OCI-LY7 (cell line): ENCODE measurements around the gene GLRA3.
"Not testable (repeated sequence)": the region's sequence is repeated elsewhere in the genome, so short reads cannot be mapped to it uniquely, and the experiment has no call there.

Source experiments
- CTCF ChIP-seq: fragments of 200-600 bp; sonication (generic); conservative IDR thresholded peaks from 2 replicates; pipeline ENCODE4 v1.5.1; 2014; ENCODE audit warnings: mild to moderate bottlenecking, antibody characterized with exemption, low read length, moderate library complexity, mixed read lengths
- EZH2phosphoT487 ChIP-seq: fragments of 200-600 bp; sonication (generic); IDR thresholded peaks from 2 replicates; pipeline ENCODE4 v1.6.1; 2018; ENCODE audit warnings: low read depth, borderline replicate concordance, mild to moderate bottlenecking, mixed run types, antibody characterized with exemption, low read length, moderate library complexity, mixed read lengths

- not testable (repeated sequence) for TF ChIP-seq CTCF, EZH2phosphoT487
Measured at GRCh38 chr4:174629907-174630450, 199.1 kb downstream of the GLRA3 start.
